ENCODE results near the gene SPEN. TPM values are rescaled to one million over a fixed set of nuclear protein-coding genes. Genes with fewer than 3 reads are reported as not detected.

SPEN gene
- total and polyA plus RNA-seq, 2 experiments from 2014 or later, result 14.9 to 43.6 TPM

- TF ChIP-seq REST (IDR thresholded peaks at IDR 0.05; ENCODE audit: unreplicated experiment) (no peak), JUNB (IDR thresholded peaks at IDR 0.05; ENCODE audit: unreplicated experiment) (no peak), POLR2AphosphoS5 (IDR thresholded peaks at IDR 0.05; ENCODE audit: low read depth) (no peak), EZH2 (IDR thresholded peaks at IDR 0.05; ENCODE audit: low read depth, unreplicated experiment) (no peak), EZH2phosphoT487 (IDR thresholded peaks at IDR 0.05; ENCODE audit: unreplicated experiment) (no peak), NANOG (IDR thresholded peaks at IDR 0.05; ENCODE audit: borderline replicate concordance) (no peak), CTCF (conservative IDR thresholded peaks at IDR 0.05; ENCODE audit: low read depth in 2 of 2) (no peak), STAT1 (IDR thresholded peaks at IDR 0.05; ENCODE audit: unreplicated experiment) (no peak), ETS1 (IDR thresholded peaks at IDR 0.05) (no peak)
Measured at GRCh38 chr1:15885269-15885668, 37.8 kb downstream of the SPEN start (continued).

- DNase-seq (ENCODE audit: low spot score) (peak; percentile 94), ATAC-seq (peak; percentile 99)
- Histone ChIP-seq H4K20me1 (replicated peaks; ENCODE audit: insufficient read depth) (peaks cover 3% of the 10 kb centered on the region; the same call in 1 of the 2 replicates), H3K79me2 (replicated peaks; ENCODE audit: insufficient read depth) (peaks cover 97% of the 10 kb centered on the region), H3K4me1 (ENCODE audit: insufficient read depth) (peaks cover 19% of the 10 kb centered on the region), H3F3A (replicated peaks; ENCODE audit: low read depth) (no peaks in the 10 kb centered on the region; the same call in 1 of the 2 replicates), H3K4me2 (peak overlapping the region; percentile 60), H3K4me3 (peak overlapping the region; percentile 11; the same call in 1 of the 2 replicates), H2AFZ (no peak overlapping the region), H3K36me3 (ENCODE audit: insufficient read depth) (no peaks in the 10 kb centered on the region), H3K27me3 (ENCODE audit: insufficient read depth) (no peaks in the 10 kb centered on the region), H3K27ac (ENCODE audit: low read depth) (peak overlapping the region; percentile 92), H3K9me2 (ENCODE audit: insufficient read depth) (no peaks in the 10 kb centered on the region)
- peak overlapping the region; percentile 98 for H3K27ac Mint-ChIP-seq
- TF ChIP-seq CREB1 (CRISPR knock-in tag; IDR thresholded peaks at IDR 0.05; ENCODE audit: low read depth), result no peak
- no peak for TF ChIP-seq ZNF331 (CRISPR knock-in tag; IDR thresholded peaks at IDR 0.05; ENCODE audit: low read depth)
- no peak for TF ChIP-seq JUNB (IDR thresholded peaks at IDR 0.05; ENCODE audit: unreplicated experiment)
- no peak for TF ChIP-seq EZH2phosphoT487 (IDR thresholded peaks at IDR 0.05; ENCODE audit: unreplicated experiment)
- TF ChIP-seq STAT1 (IDR thresholded peaks at IDR 0.05; ENCODE audit: unreplicated experiment), result no peak
- TF ChIP-seq EZH2 (IDR thresholded peaks at IDR 0.05; ENCODE audit: low read depth, unreplicated experiment), result no peak
- H3K36me3 Mint-ChIP-seq (ENCODE audit: low read depth), result peaks cover 11% of the 10 kb centered on the region; the same call in 2 of the 3 replicates
- H3K9me3 Mint-ChIP-seq, result no peaks in the 10 kb centered on the region
- peaks cover 6% of the 10 kb centered on the region for H3K27me3 Mint-ChIP-seq (ENCODE audit: insufficient read depth, low read depth, poor library complexity)
- peaks cover 22% of the 10 kb centered on the region for H3K4me1 Mint-ChIP-seq
- peak overlapping the region; percentile 56 for H3K4me3 Mint-ChIP-seq
Measured at GRCh38 chr1:15885701-15886610, 38.4 kb downstream of the SPEN start.

All from GM23338 (cell line).